Testis (tissue), 5 donors: ENCODE measurements around the gene DNAJA4. TPM values are rescaled to one million over a fixed set of nuclear protein-coding genes. Genes with fewer than 3 reads are reported as not detected.

Experiments used
- DNase-seq: peaks from one replicate; pipeline ENCODE4 v3.0.0-alpha.2; 2019
- H3K27ac ChIP-seq, 2 donors: fragments of 200-600 bp; sonication (generic); one replicate each; pipeline ENCODE4 v1.5.1; 2019
- H3K27me3 ChIP-seq: fragments of 200-600 bp; sonication (generic); one replicate; pipeline ENCODE4 v1.5.1; 2019
- H3K36me3 ChIP-seq: fragments of 200-600 bp; sonication (generic); one replicate; pipeline ENCODE4 v1.5.1; 2017; ENCODE audit warnings: low read depth; ENCODE audit errors: missing control alignments
- H3K4me1 ChIP-seq: fragments of 200-600 bp; sonication (generic); one replicate; pipeline ENCODE4 v1.5.1; 2019
- H3K4me3 ChIP-seq, 2 donors: fragments of 200-600 bp; sonication (generic); one replicate each; pipeline ENCODE4 v1.5.1; 2017 to 2019
- H3K9me3 ChIP-seq: fragments of 200-600 bp; sonication (generic); one replicate; pipeline ENCODE4 v1.5.1; 2017
- CTCF ChIP-seq, 3 experiments: fragments of 450-650 bp in 2 of 3; fragments of 200-600 bp in 1 of 3; sonication (generic) in 1 of 3; IDR thresholded peaks; one replicate each; pipeline ENCODE4 v1.5.1; 2016 to 2019; ENCODE audit warnings: antibody characterized with exemption in 3 of 3, mild to moderate bottlenecking in 2 of 3, moderate library complexity in 1 of 3
- POLR2A ChIP-seq: fragments of 450-650 bp; IDR thresholded peaks from one replicate; pipeline ENCODE4 v1.6.1; 2017; ENCODE audit warnings: antibody characterized with exemption, mild to moderate bottlenecking, moderate library complexity
- WGBS, 2 donors: methylation state at CpG; one replicate each; pipeline ENCODE4 v1.1.5; 2018; 5-methylcytosine and 5-hydroxymethylcytosine counted together
- intact Hi-C: fragments of 100-400 bp; cut with DNase I; formaldehyde crosslinking; loops from one replicate; pipeline ENCODE4 v1.15.1; 2023; ENCODE audit warnings: low total_unique reads
- long read RNA-seq, 2 donors: transcript quantifications; one replicate each; lab custom pipeline, GENCODE V29; 2026
- polyA plus RNA-seq: library from polyadenylated mRNA; stranded (reverse); fragments of 350-450 nt; fragmentation: Illumina TruSeq; extraction: RNeasy Lipid Tissue Mini Kit (QIAGEN cat#74804); gene quantifications from one replicate; pipeline ENCODE4 v1.2.3, GENCODE V29; 2014; ENCODE audit warnings: low read depth, low replicate concordance; ENCODE audit not compliant: insufficient read depth
- total RNA-seq, 2 donors: library from RNA; depleted of rRNA; stranded (reverse); fragments of >200 nt; gene quantifications; one replicate each; pipeline ENCODE4 v1.2.3, GENCODE V29; 2016

The DNAJA4 gene
- total RNA-seq: 100 to 1,000 TPM in 1 of 2 donors, 10 to 100 TPM in 1; 88.4 to 145 TPM
- 183 TPM for polyA plus RNA-seq
- long read RNA-seq, donor 1, transcript DNAJA4-202 (7 exons, 3,116 nt): major isoform, 6 of 145 reads
- long read RNA-seq, donor 1, partial matches to known transcripts: 55 of 145 reads
- long read RNA-seq, donor 1, other reads (novel, unspliced or antisense): 73 of 145 reads
- long read RNA-seq, donor 2, partial matches to known transcripts: 57 of 113 reads
- long read RNA-seq, donor 2, other reads (novel, unspliced or antisense): 51 of 113 reads

DNA sequence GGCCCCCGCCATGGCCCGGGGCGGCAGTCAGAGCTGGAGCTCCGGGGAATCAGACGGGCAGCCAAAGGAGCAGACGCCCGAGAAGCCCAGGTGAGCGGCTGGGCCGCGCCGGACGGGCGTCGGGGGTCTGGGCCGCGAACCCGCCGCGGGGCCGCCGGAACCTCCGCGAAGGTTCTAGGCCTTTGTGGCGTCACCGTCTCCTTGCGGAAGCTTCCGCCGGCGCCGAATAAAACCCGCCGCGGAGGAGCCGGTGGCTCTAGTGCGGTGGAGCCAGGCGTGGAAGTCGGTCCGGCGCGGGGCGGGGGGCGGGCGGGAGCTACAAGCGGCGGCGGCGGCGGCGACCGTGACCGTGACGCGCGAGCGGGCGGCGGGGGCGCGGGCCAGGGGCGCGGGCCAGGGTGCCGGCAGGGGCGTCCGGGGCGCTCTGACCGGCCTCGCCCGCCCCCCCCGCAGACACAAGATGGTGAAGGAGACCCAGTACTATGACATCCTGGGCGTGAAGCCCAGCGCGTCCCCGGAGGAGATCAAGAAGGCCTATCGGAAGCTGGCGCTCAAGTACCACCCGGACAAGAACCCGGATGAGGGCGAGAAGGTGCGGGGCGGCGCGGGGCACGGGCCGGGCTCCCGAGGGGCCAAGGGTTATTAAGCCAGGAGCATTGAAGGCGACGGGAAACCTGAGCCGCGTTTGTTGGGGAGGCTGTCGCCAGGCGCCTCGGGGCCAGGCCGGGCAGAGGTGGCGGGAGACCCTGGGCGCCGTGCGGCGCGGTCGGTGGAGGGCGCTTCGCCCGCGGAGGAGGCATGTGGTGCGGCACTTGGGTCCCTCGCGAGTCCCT lies at the start of gene DNAJA4:
TSS of gene DNAJA4 (plus strand) at position 259 of the 833 bp plus-strand sequence. CDS start at position 461, 202 bp downstream.
- peak; percentile 73 for DNase-seq
- H3K9me3 ChIP-seq: no peaks in the 10 kb centered on the region
- peak within 1 kb of the TSS; percentile 68 to 93 for H3K27ac ChIP-seq
- no peak for TF ChIP-seq CTCF (IDR thresholded peaks at IDR 0.05)
- no peak for TF ChIP-seq POLR2A
- 4% methylated on average over 84 of the region's 107 CpGs; no CpG with 5 or more reads in 1 of the 2 donors for WGBS, 2 donors
- no peaks in the 10 kb centered on the region for H3K27me3 ChIP-seq
- intact Hi-C loops: no loop called here
- H3K36me3 ChIP-seq: no peaks in the 10 kb centered on the region
- peaks cover 11% of the 10 kb centered on the region for H3K4me1 ChIP-seq
- H3K4me3 ChIP-seq: peak within 1 kb of the TSS; percentile 71 to 83

DNA sequence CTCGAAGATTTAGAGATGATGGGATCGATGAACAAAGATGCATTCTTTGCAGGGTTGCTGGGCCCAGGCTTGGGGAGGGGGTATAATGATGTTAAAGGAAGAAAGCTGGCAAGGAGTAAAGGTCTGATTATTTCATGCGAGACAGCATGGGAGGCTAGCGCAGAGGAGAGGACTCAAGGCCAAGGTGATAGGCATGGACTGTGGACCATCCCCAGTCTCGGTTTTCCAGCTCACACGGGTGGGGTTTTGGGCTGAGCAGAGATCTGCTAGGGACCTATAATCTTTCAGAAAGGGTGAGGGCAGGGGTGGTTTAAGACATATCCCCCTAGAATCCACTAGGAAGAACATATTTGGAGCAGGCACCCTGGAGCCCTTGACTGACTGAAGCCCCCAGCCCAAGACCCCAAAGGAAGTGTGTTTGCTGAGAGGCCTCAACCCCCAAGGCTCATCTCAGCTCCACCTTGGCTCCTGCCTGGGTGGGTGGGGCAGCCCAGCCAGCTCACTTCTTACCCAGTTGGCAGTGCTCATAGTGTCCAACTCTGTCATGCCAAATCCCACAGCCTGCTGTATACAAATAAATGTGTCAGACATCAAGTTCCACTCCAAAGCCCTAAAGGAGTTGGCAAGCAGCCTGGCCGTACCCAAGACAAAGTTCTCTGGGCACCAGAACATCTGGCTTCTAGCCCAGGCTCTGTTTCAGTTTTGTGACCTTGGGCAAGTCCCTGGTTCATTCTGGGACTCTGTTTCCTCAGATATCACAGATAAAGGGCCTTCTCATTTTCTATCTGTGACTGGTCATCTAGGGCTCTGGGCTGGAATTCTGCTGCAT lies 47.9 kb upstream of the DNAJA4 start:
- H3K4me3 ChIP-seq: no peak overlapping the region
- peak; percentile 95 for DNase-seq
- no peak for TF ChIP-seq CTCF (IDR thresholded peaks at IDR 0.05)
- TF ChIP-seq POLR2A: no peak
- peaks cover 23% of the 10 kb centered on the region for H3K4me1 ChIP-seq
- 64 to 83% methylated on average over 7 of the region's 7 CpGs for WGBS, 2 donors
- no peaks in the 10 kb centered on the region for H3K9me3 ChIP-seq
- peak overlapping the region; percentile 42 to 53 for H3K27ac ChIP-seq
- no peaks in the 10 kb centered on the region for H3K27me3 ChIP-seq
- no peaks in the 10 kb centered on the region for H3K36me3 ChIP-seq
- intact Hi-C loops: no loop called here

GRCh38 chr15:78220713-78221112 lies 43.6 kb upstream of the DNAJA4 start:
- WGBS, 2 donors: 33% methylated on average over 1 of the region's 1 CpG
- TF ChIP-seq POLR2A (no peak), CTCF (IDR thresholded peaks at IDR 0.05) (no peak)
- intact Hi-C loops: no loop called here
- Histone ChIP-seq H3K27me3 (no peaks in the 10 kb centered on the region), H3K36me3 (no peaks in the 10 kb centered on the region), H3K9me3 (no peaks in the 10 kb centered on the region), H3K4me3 (no peak overlapping the region), H3K4me1 (peaks cover 22% of the 10 kb centered on the region), H3K27ac (peak overlapping the region; percentile 33 to 40)
- DNase-seq: no peak

GRCh38 chr15:78222745-78223395 lies 41.5 kb upstream of the DNAJA4 start:
- 87 to 98% methylated on average over 5 of the region's 5 CpGs for WGBS, 2 donors
- Histone ChIP-seq H3K36me3 (no peaks in the 10 kb centered on the region), H3K27me3 (no peaks in the 10 kb centered on the region), H3K27ac (no peak overlapping the region), H3K4me3 (no peak overlapping the region), H3K9me3 (no peaks in the 10 kb centered on the region), H3K4me1 (peaks cover 12% of the 10 kb centered on the region)
- intact Hi-C loops: no loop called here
- DNase-seq: no peak
- TF ChIP-seq CTCF (IDR thresholded peaks at IDR 0.05) (no peak), POLR2A (no peak)
